Lung (tissue), 12 donors: ENCODE results near the gene BPIFB2. TPM values are rescaled to one million over a fixed set of nuclear protein-coding genes. Genes with fewer than 3 reads are reported as not detected.

ENCODE experiments used
- ATAC-seq: fragments of 200-7000 bp; cut with Tn5 transposase; one replicate; pipeline ENCODE4 v1.9.1; 2020; ENCODE audit warnings: moderate number of reproducible peaks; ENCODE audit not compliant: insufficient read depth, low FRiP score
- DNase-seq, 3 donors: peaks; one replicate each; pipeline ENCODE4 v3.0.0-alpha.2; 2013 to 2017
- H3K27ac ChIP-seq, 2 donors: one replicate each; pipeline ENCODE4 v1.5.1; 2013; ENCODE audit warnings: mild to moderate bottlenecking in 2 of 2, moderate library complexity in 2 of 2, control low read depth in 1 of 2, inconsistent platforms in 1 of 2, low read depth in 1 of 2, low read length in 1 of 2
- H3K27me3 ChIP-seq, 3 donors: one replicate each; pipeline ENCODE4 v1.5.1; 2013; ENCODE audit warnings: low read length in 2 of 3; ENCODE audit not compliant: control insufficient read depth in 3 of 3, insufficient read depth in 3 of 3
- H3K36me3 ChIP-seq, 4 donors: one replicate each; pipeline ENCODE4 v1.5.1; 2013; ENCODE audit warnings: low read length in 4 of 4, mild to moderate bottlenecking in 1 of 4, moderate library complexity in 1 of 4; ENCODE audit not compliant: control insufficient read depth in 4 of 4, insufficient read depth in 4 of 4
- H3K4me1 ChIP-seq, 5 donors: one replicate each; pipeline ENCODE4 v1.5.1; 2013; ENCODE audit warnings: low read length in 5 of 5, mild to moderate bottlenecking in 2 of 5, moderate library complexity in 1 of 5; ENCODE audit not compliant: control insufficient read depth in 5 of 5, insufficient read depth in 5 of 5
- H3K4me3 ChIP-seq: one replicate; pipeline ENCODE4 v1.5.1; 2013; ENCODE audit warnings: mild to moderate bottlenecking, control low read depth, moderate library complexity
- H3K9ac ChIP-seq, 2 donors: one replicate each; pipeline ENCODE4 v1.5.1; 2013; ENCODE audit warnings: low read length in 2 of 2, control low read depth in 1 of 2; ENCODE audit not compliant: insufficient read depth in 1 of 2
- H3K9me3 ChIP-seq, 4 donors: one replicate each; pipeline ENCODE4 v1.5.1; 2013; ENCODE audit warnings: low read length in 3 of 4, mild to moderate bottlenecking in 1 of 4, moderate library complexity in 1 of 4; ENCODE audit not compliant: control insufficient read depth in 4 of 4, insufficient read depth in 3 of 4
- WGBS, 2 donors: extraction: QIAGEN DNeasy Blood & Tissue Kit; methylation state at CpG; one replicate each; pipeline ENCODE4 v1.1.7; 2013; 5-methylcytosine and 5-hydroxymethylcytosine counted together
- polyA plus RNA-seq, 2 donors: library from polyadenylated mRNA; stranded (reverse); fragments of 200-250 nt; gene quantifications; one replicate each; pipeline ENCODE4 v1.2.1, GENCODE V29; 2013
- total RNA-seq, 2 donors: library from RNA; depleted of rRNA in 1 of 2; stranded (reverse); fragments of >200 nt in 1 of 2; gene quantifications; one replicate each; pipeline ENCODE4 v1.2.1, GENCODE V29; 2014 to 2021
- TF ChIP-seq, protein P1 (sequence below): IDR thresholded peaks from 2 replicates; pipeline ENCODE4 v1.5.1; 2012; ENCODE audit warnings: mild to moderate bottlenecking; ENCODE audit errors: control extremely low read depth, extremely low read depth
- donor health status: control.
- donor health status: control.
- donor health status: Bipolar disorder and iron deficiency.
- donor health status: healthy.
- donor health status: DM: yes; HTN: yes; CAD: no.

The BPIFB2 gene
- total and polyA plus RNA-seq, 4 donors = 0.41 to 3.0 (median 1.6) TPM

DNA sequence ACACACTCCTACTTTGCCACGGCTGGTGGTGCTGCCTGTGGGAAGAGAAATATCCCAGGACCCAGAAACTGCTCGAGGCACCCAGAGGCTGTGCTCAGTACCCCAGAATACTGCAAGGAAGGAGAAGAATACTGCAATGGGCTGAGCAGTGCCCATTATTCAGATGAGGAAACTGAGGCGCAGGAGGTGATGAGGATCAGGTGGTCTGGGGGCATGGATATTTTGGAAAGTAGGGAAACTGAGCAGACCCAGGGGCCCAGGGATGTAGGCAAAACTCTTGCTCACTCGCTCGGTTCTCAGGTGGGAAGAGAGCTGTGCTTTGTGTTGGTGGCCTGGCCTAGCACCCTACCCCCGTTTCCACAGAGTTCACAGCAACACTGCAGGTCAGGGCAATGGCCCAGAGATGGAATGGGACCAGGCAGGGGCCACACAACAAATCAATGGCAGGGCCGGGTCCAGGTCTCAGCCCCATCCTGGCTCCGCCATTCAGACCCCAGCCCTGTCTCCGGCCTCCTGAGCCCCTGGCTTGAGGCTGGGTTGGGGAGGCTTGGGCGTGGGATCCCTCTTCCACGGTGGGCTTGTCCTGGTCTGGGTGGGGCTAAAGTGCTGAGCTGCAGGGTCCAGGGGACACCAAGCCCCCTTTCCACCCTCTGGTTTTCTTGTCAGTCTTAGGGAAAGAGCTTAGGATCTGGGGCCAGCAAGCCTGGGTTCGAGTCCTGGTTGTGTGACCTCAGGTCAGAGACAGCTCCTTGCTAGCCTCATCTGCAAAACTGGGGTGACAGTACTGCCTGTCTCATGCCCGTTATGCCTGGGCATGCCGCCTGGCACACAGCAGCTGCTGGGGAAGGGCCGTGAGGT, 37.2 kb upstream of the BPIFB2 start:
- Histone ChIP-seq H3K4me3 (no peak overlapping the region), H3K27me3 (no peaks in the 10 kb centered on the region), H3K36me3 (no peaks in the 10 kb centered on the region), H3K9me3 (peaks cover 0 to 2% (median 0%) of the 10 kb centered on the region in 4 donors), H3K9ac (no peak overlapping the region), H3K4me1 (peaks cover 0 to 9% (median 3%) of the 10 kb centered on the region in 5 donors), H3K27ac (no peak overlapping the region)
- TF ChIP-seq, protein P1, sequence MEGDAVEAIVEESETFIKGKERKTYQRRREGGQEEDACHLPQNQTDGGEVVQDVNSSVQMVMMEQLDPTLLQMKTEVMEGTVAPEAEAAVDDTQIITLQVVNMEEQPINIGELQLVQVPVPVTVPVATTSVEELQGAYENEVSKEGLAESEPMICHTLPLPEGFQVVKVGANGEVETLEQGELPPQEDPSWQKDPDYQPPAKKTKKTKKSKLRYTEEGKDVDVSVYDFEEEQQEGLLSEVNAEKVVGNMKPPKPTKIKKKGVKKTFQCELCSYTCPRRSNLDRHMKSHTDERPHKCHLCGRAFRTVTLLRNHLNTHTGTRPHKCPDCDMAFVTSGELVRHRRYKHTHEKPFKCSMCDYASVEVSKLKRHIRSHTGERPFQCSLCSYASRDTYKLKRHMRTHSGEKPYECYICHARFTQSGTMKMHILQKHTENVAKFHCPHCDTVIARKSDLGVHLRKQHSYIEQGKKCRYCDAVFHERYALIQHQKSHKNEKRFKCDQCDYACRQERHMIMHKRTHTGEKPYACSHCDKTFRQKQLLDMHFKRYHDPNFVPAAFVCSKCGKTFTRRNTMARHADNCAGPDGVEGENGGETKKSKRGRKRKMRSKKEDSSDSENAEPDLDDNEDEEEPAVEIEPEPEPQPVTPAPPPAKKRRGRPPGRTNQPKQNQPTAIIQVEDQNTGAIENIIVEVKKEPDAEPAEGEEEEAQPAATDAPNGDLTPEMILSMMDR = no peak
- WGBS, 2 donors = 95 to 96% methylated on average over 15 of the region's 15 CpGs
- ATAC-seq = no peak
- no peak for DNase-seq

DNA sequence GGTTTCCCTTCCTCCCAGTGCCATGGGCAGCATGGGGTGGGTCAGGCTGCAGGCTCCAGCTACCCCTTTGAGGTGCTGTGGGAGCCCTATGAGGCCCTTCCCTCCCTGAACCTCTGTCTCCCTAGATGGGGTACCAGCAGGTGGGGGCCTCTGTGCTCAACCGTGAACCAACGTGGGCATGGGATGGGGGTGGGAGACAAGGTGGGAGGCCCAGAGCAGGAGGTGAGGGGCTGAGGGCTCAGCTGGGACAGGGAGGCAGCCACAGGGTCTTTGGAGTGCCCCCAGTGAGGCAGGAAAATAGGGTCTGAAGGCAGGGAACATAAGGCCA, 36.6 kb upstream of the BPIFB2 start:
- H3K9me3 ChIP-seq = peaks cover 0 to 2% (median 0%) of the 10 kb centered on the region in 4 donors
- TF ChIP-seq, protein P1 = no peak
- H3K27ac ChIP-seq = no peak overlapping the region
- H3K36me3 ChIP-seq = no peaks in the 10 kb centered on the region
- no peak overlapping the region for H3K9ac ChIP-seq
- H3K4me3 ChIP-seq = no peak overlapping the region
- ATAC-seq (no peak), DNase-seq (no peak)
- H3K4me1 ChIP-seq = peaks cover 0 to 9% (median 3%) of the 10 kb centered on the region in 5 donors
- 92 to 96% methylated on average over 2 of the region's 2 CpGs for WGBS, 2 donors
- H3K27me3 ChIP-seq = no peaks in the 10 kb centered on the region

DNA sequence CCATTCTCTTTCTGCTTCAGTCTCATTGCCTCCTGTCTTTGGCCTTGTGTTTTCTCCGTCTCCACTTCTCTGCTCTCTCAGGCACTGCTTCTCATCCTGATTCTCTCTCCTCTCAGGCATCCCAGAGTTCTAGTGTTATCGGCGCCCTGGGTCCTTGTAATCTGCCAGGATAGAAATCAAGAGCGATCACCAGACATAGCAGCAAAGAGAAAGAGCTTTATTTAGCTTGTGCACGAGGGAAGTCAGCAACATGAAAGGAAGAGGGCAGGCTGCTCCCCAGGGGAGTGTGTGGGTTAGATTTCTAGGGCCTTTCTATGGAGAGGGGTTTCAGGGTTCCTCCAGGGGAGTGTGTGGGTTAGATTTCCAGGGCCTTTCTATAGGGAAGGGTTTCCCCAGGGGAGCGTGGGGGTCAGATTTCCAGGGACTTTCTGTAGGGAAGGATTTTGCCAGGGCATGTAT, 35.8 kb upstream of the BPIFB2 start:
- Histone ChIP-seq H3K36me3 (no peaks in the 10 kb centered on the region), H3K4me3 (no peak overlapping the region), H3K4me1 (peaks cover 0 to 9% (median 3%) of the 10 kb centered on the region in 5 donors), H3K27me3 (no peaks in the 10 kb centered on the region), H3K9me3 (peaks cover 0 to 2% (median 0%) of the 10 kb centered on the region in 4 donors), H3K27ac (no peak overlapping the region), H3K9ac (peak overlapping the region in 1 of 2 donors; percentile 40)
- TF ChIP-seq, protein P1 = no peak
- no peak for ATAC-seq
- WGBS, 2 donors = 50 to 52% methylated on average over 6 of the region's 6 CpGs
- peak in 1 of 3 donors; percentile 25 for DNase-seq
